GM18870 (cell line): ENCODE measurements around the gene RNF166.

Experiments
- ATAC-seq: cut with Tn5 transposase; IDR thresholded peaks from one replicate; pipeline ENCODE4 v1.9.1; 2021; ENCODE audit warnings: moderate library complexity; ENCODE audit not compliant: unreplicated experiment

The RNF166 gene

GRCh38 chr16:88724855-88725555 is 18.8 kb upstream of the RNF166 start:
- no peak for ATAC-seq

GRCh38 chr16:88723911-88724310 is 17.7 kb upstream of the RNF166 start:
- ATAC-seq: no peak

GRCh38 chr16:88723507-88723887 is 17.3 kb upstream of the RNF166 start:
- no peak for ATAC-seq

- no peak for ATAC-seq
Measured at GRCh38 chr16:88722784-88723506, 16.7 kb upstream of the RNF166 start.

- ATAC-seq: no peak
Measured at GRCh38 chr16:88721815-88722755, 15.9 kb upstream of the RNF166 start.

GRCh38 chr16:88721236-88721635 is 15.0 kb upstream of the RNF166 start:
- ATAC-seq: no peak

GRCh38 chr16:88720396-88720970 is 14.3 kb upstream of the RNF166 start:
- no peak for ATAC-seq

GRCh38 chr16:88719933-88720296 is 13.7 kb upstream of the RNF166 start:
- no peak for ATAC-seq

- ATAC-seq: no peak
Measured at GRCh38 chr16:88719267-88719932, 13.2 kb upstream of the RNF166 start.

- no peak for ATAC-seq
Measured at GRCh38 chr16:88718178-88718577, 12.0 kb upstream of the RNF166 start.

- ATAC-seq: no peak
Measured at GRCh38 chr16:88716601-88717001, 10.4 kb upstream of the RNF166 start.

- ATAC-seq: no peak
Measured at GRCh38 chr16:88716201-88716600, 10.0 kb upstream of the RNF166 start.

- no peak for ATAC-seq
Measured at GRCh38 chr16:88715312-88716190, 9.3 kb upstream of the RNF166 start.

- no peak for ATAC-seq
Measured at GRCh38 chr16:88714420-88715302, 8.5 kb upstream of the RNF166 start.

GRCh38 chr16:88713568-88714419 is 7.6 kb upstream of the RNF166 start:
- no peak for ATAC-seq

GRCh38 chr16:88713054-88713453 is 6.8 kb upstream of the RNF166 start:
- ATAC-seq: no peak

- no peak for ATAC-seq
Measured at GRCh38 chr16:88712362-88712979, 6.3 kb upstream of the RNF166 start.
